H9 (cell line): Measurements from ENCODE around the gene LEKR1. TPM values are rescaled to one million over a fixed set of nuclear protein-coding genes. Genes with fewer than 3 reads are reported as not detected.

Experiments
- DNase-seq: peaks from one replicate; pipeline ENCODE4 v3.0.0-alpha.2; 2017
- H2AFZ ChIP-seq: one replicate; pipeline ENCODE4 v1.6.1; 2013; ENCODE audit warnings: mild to moderate bottlenecking, low read length, control low read depth, moderate library complexity
- H2AK5ac ChIP-seq: 2 replicates; pipeline ENCODE4 v1.6.1; 2013; ENCODE audit warnings: low read length, control low read depth, mixed read lengths; ENCODE audit not compliant: insufficient read length
- H2BK120ac ChIP-seq: one replicate; pipeline ENCODE4 v1.6.1; 2013; ENCODE audit warnings: low read depth, mild to moderate bottlenecking, low read length, control low read depth, inconsistent platforms; ENCODE audit not compliant: poor library complexity, severe bottlenecking
- H2BK12ac ChIP-seq: 2 replicates; pipeline ENCODE4 v1.6.1; 2013; ENCODE audit warnings: low read length, control low read depth, mixed read lengths, low read depth; ENCODE audit not compliant: insufficient read length
- H2BK15ac ChIP-seq: 2 replicates; pipeline ENCODE4 v1.6.1; 2013; ENCODE audit warnings: low read depth, low read length, control low read depth
- H2BK20ac ChIP-seq: one replicate; pipeline ENCODE4 v1.6.1; 2013; ENCODE audit warnings: low read depth, mild to moderate bottlenecking, low read length, control low read depth, inconsistent platforms; ENCODE audit not compliant: poor library complexity, severe bottlenecking
- H2BK5ac ChIP-seq: 2 replicates; pipeline ENCODE4 v1.6.1; 2013; ENCODE audit warnings: low read length, control low read depth, mixed read lengths; ENCODE audit not compliant: insufficient read length
- H3K14ac ChIP-seq: 2 replicates; pipeline ENCODE4 v1.6.1; 2013; ENCODE audit warnings: low read length, control low read depth; ENCODE audit not compliant: insufficient read depth
- H3K18ac ChIP-seq: 2 replicates; pipeline ENCODE4 v1.6.1; 2013; ENCODE audit warnings: low read depth, mild to moderate bottlenecking, mixed read lengths, low read length, control low read depth; ENCODE audit not compliant: insufficient read length
- H3K23ac ChIP-seq: 2 replicates; pipeline ENCODE4 v1.6.1; 2013; ENCODE audit warnings: low read length, control low read depth, mixed read lengths, low read depth; ENCODE audit not compliant: insufficient read length
- H3K23me2 ChIP-seq: 2 replicates; pipeline ENCODE4 v1.6.1; 2013; ENCODE audit warnings: low read depth, mild to moderate bottlenecking, mixed read lengths, low read length, control low read depth; ENCODE audit not compliant: insufficient read length, poor library complexity, severe bottlenecking
- H3K27ac ChIP-seq: 2 replicates; pipeline ENCODE4 v1.5.1; 2013; ENCODE audit warnings: low read length, control low read depth, mixed read lengths, low read depth; ENCODE audit not compliant: insufficient read length
- H3K27me3 ChIP-seq: 2 replicates; pipeline ENCODE4 v1.6.1; 2013; ENCODE audit warnings: low read length, control low read depth, inconsistent platforms; ENCODE audit not compliant: insufficient read depth
- H3K4ac ChIP-seq: 2 replicates; pipeline ENCODE4 v1.6.1; 2013; ENCODE audit warnings: low read depth, mild to moderate bottlenecking, control low read depth, inconsistent platforms, low read length, moderate library complexity
- H3K4me1 ChIP-seq: 2 replicates; pipeline ENCODE4 v1.6.1; 2013; ENCODE audit warnings: low read length, control low read depth, inconsistent platforms; ENCODE audit not compliant: insufficient read depth
- H3K4me2 ChIP-seq: 2 replicates; pipeline ENCODE4 v1.6.1; 2013; ENCODE audit warnings: low read length, control low read depth, mixed read lengths; ENCODE audit not compliant: insufficient read length, insufficient read depth
- H3K56ac ChIP-seq: 2 replicates; pipeline ENCODE4 v1.6.1; 2013; ENCODE audit warnings: low read depth, mild to moderate bottlenecking, mixed read lengths, low read length, control low read depth; ENCODE audit not compliant: insufficient read length
- H3K79me1 ChIP-seq: 2 replicates; pipeline ENCODE4 v1.6.1; 2013; ENCODE audit warnings: low read depth, mild to moderate bottlenecking, moderate library complexity, low read length, control low read depth, inconsistent platforms; ENCODE audit not compliant: insufficient read depth, poor library complexity, severe bottlenecking
- H3K79me2 ChIP-seq: 2 replicates; pipeline ENCODE4 v1.6.1; 2013; ENCODE audit warnings: low read length, control low read depth, inconsistent platforms; ENCODE audit not compliant: insufficient read depth
- H3K9ac ChIP-seq: 2 replicates; pipeline ENCODE4 v1.6.1; 2013; ENCODE audit warnings: low read length, control low read depth, mixed read lengths; ENCODE audit not compliant: insufficient read length; ENCODE audit errors: extremely low read depth
- H3K9me3 ChIP-seq: one replicate; pipeline ENCODE4 v1.6.1; 2013; ENCODE audit warnings: low read depth, low read length, inconsistent platforms; ENCODE audit not compliant: control insufficient read depth
- H3T11ph ChIP-seq: one replicate; pipeline ENCODE4 v1.6.1; 2013; ENCODE audit warnings: mild to moderate bottlenecking, low read length, control low read depth, inconsistent platforms
- H4K20me1 ChIP-seq: one replicate; pipeline ENCODE4 v1.6.1; 2013; ENCODE audit not compliant: control insufficient read depth, insufficient read length, insufficient read depth
- H4K5ac ChIP-seq: 2 replicates; pipeline ENCODE4 v1.6.1; 2013; ENCODE audit warnings: low read depth, mild to moderate bottlenecking, mixed read lengths, low read length, control low read depth; ENCODE audit not compliant: insufficient read length
- H4K8ac ChIP-seq: replicated peaks from 2 replicates; pipeline ENCODE4 v1.6.1; 2013; ENCODE audit warnings: low read length, control low read depth, mixed read lengths, low read depth; ENCODE audit not compliant: insufficient read length
- H4K91ac ChIP-seq: 2 replicates; pipeline ENCODE4 v1.6.1; 2013; ENCODE audit warnings: low read depth, mild to moderate bottlenecking, moderate library complexity, mixed read lengths, low read length, control low read depth; ENCODE audit not compliant: insufficient read length
- H3K27ac Mint-ChIP-seq, 3 experiments: 2 replicates in 2 of 3; 3 replicates in 1 of 3; pipeline ENCODE4 v1.8.0; 2020 to 2021; ENCODE audit warnings: mixed read lengths in 3 of 3, mild to moderate bottlenecking in 1 of 3, moderate library complexity in 1 of 3
- H3K27me3 Mint-ChIP-seq: 2 replicates; pipeline ENCODE4 v1.8.0; 2021; ENCODE audit warnings: low read depth, mild to moderate bottlenecking, moderate library complexity, mixed read lengths
- H3K36me3 Mint-ChIP-seq, 3 experiments: 2 replicates in 2 of 3; 3 replicates in 1 of 3; pipeline ENCODE4 v1.8.0; 2020 to 2021; ENCODE audit warnings: low read depth in 3 of 3, mixed read lengths in 3 of 3; ENCODE audit not compliant: insufficient read depth in 1 of 3
- H3K4me1 Mint-ChIP-seq, 2 experiments: 2 replicates each; pipeline ENCODE4 v1.8.0; 2020; ENCODE audit warnings: mixed read lengths in 2 of 2
- H3K4me3 Mint-ChIP-seq, 2 experiments: 2 replicates in 1 of 2; 3 replicates in 1 of 2; pipeline ENCODE4 v1.8.0; 2020 to 2021; ENCODE audit warnings: mild to moderate bottlenecking in 2 of 2, mixed read lengths in 2 of 2, moderate library complexity in 1 of 2
- H3K9me3 Mint-ChIP-seq, 2 experiments: 2 replicates in 1 of 2; 3 replicates in 1 of 2; pipeline ENCODE4 v1.8.0; 2020; ENCODE audit warnings: mild to moderate bottlenecking in 2 of 2, mixed read lengths in 2 of 2, moderate library complexity in 1 of 2
- CTCF ChIP-seq: fragments of 200-600 bp; sonication (generic); conservative IDR thresholded peaks from 3 replicates; pipeline ENCODE4 v1.8.0; 2021; ENCODE audit warnings: antibody characterized with exemption, mild to moderate bottlenecking
- WGBS: extraction: QIAGEN DNeasy Blood & Tissue Kit; methylation state at CpG from one replicate; pipeline ENCODE4 v1.1.7; 2013; ENCODE audit warnings: missing lambda C conversion rate, low lambda C conversion rate, mixed read lengths; ENCODE audit not compliant: insufficient read length; ENCODE audit errors: extremely low coverage; 5-methylcytosine and 5-hydroxymethylcytosine counted together
- total RNA-seq: library from RNA; stranded (reverse); gene quantifications from 2 replicates; pipeline ENCODE4 v1.2.1, GENCODE V29; 2021

LEKR1 gene
- total RNA-seq, 1 experiment from 2014 or later, result not detected

- no peak overlapping the region for H2BK5ac ChIP-seq
- no peak for TF ChIP-seq CTCF
- no peak overlapping the region for H3T11ph ChIP-seq
- H2BK12ac ChIP-seq, result no peak overlapping the region
- no peak overlapping the region for H3K4ac ChIP-seq
- WGBS, result no CpG with 5 or more reads among the region's 3 CpGs
- no peak overlapping the region for H3K9ac ChIP-seq
- no peaks in the 10 kb centered on the region for H3K79me2 ChIP-seq
- no peak for DNase-seq
- no peak overlapping the region for H2AFZ ChIP-seq
- H3K14ac ChIP-seq, result no peak overlapping the region
- no peaks in the 10 kb centered on the region for H3K23me2 ChIP-seq
- H3K27ac ChIP-seq, result no peak overlapping the region
- no peaks in the 10 kb centered on the region for H3K9me3 ChIP-seq
- no peak overlapping the region for H4K8ac ChIP-seq
- Mint-ChIP-seq H3K27me3 (peaks cover 92% of the 10 kb centered on the region), H3K4me3 (no peak overlapping the region), H3K9me3 (no peaks in the 10 kb centered on the region; a peak in 1 of 5 replicates), H3K36me3 (peaks cover 0 to 10% (median 2%) of the 10 kb centered on the region in 3 experiments; a peak in 3 of 7 replicates), H3K4me1 (peaks cover 44 to 49% of the 10 kb centered on the region in 2 experiments), H3K27ac (no peak overlapping the region)
- no peak overlapping the region for H2BK120ac ChIP-seq
- H4K5ac ChIP-seq, result no peak overlapping the region
- no peak overlapping the region for H2BK20ac ChIP-seq
- H3K18ac ChIP-seq, result no peak overlapping the region
- no peaks in the 10 kb centered on the region for H3K79me1 ChIP-seq
- no peaks in the 10 kb centered on the region for H3K27me3 ChIP-seq
- H3K4me2 ChIP-seq, result no peak overlapping the region
- H4K20me1 ChIP-seq, result no peaks in the 10 kb centered on the region
- peaks cover 9% of the 10 kb centered on the region; the same call in 1 of the 2 replicates for H3K4me1 ChIP-seq
- no peak overlapping the region for H2AK5ac ChIP-seq
- H2BK15ac ChIP-seq, result no peak overlapping the region
- no peak overlapping the region for H3K23ac ChIP-seq
- no peak overlapping the region for H3K56ac ChIP-seq
- no peak overlapping the region for H4K91ac ChIP-seq
Observed at GRCh38 chr3:157067114-157067513, 241.0 kb downstream of the LEKR1 start.
